HepG2 (cell line): ENCODE measurements around the gene PRKN. TPM values are rescaled to one million over a fixed set of nuclear protein-coding genes. Genes with fewer than 3 reads are reported as not detected.
"Not testable (repeated sequence)": the region's sequence is repeated elsewhere in the genome, so short reads cannot be mapped to it uniquely, and the experiment has no call there.

Experiments
- ATAC-seq: fragments of 200-7000 bp; cut with Tn5 transposase; 3 replicates; pipeline ENCODE4 v1.9.1; 2020; ENCODE audit warnings: mild to moderate bottlenecking, moderate library complexity
- BruUV-seq: library from RNA; stranded (reverse); fragments of 400-500 nt; replicated peaks from 2 replicates; lab custom pipeline; 2021; lab: Mats Ljungman, UMichigan
- CTCF ChIA-PET: fragments of 300-600 bp; formaldehyde crosslinking; extraction: SDS; loops from one replicate; lab custom pipeline; 2021; ENCODE audit warnings: low total read pairs, inconsistent platforms, low intra/inter-chr PET ratio; lab: Yijun Ruan, JAX
- POLR2A ChIA-PET: fragments of 350-600 bp; sonication (Branson Sonifier 250); formaldehyde crosslinking; loops from one replicate; lab custom pipeline; 2020; ENCODE audit warnings: antibody characterized with exemption, inconsistent platforms; lab: Yijun Ruan, JAX
- DNase-seq: peaks from one replicate; pipeline ENCODE4 v3.0.0-alpha.2; 2015; ENCODE audit warnings: low spot score
- FAIRE-seq: peaks from 3 replicates; lab custom pipeline; 2011; peaks lifted over from hg19 to GRCh38; lab: Jason Lieb, UNC
- H2AFZ ChIP-seq: one replicate; pipeline ENCODE4 v1.6.1; 2011; ENCODE audit warnings: low read length, inconsistent platforms
- H3K27ac ChIP-seq: fragments of 300-600 bp; 3 replicates; pipeline ENCODE4 v1.8.0; 2011; ENCODE audit warnings: mixed run types, mild to moderate bottlenecking, mixed read lengths, low read length, inconsistent platforms; ENCODE audit not compliant: insufficient read depth; ENCODE audit errors: extremely low read length
- H3K27me3 ChIP-seq, 2 experiments: fragments of 200-600 bp in 1 of 2; 2 replicates in 1 of 2; 3 replicates in 1 of 2; pipeline versions ENCODE4 v1.6.0 to v1.8.0; 2011; ENCODE audit warnings: low read length in 2 of 2, mild to moderate bottlenecking in 2 of 2, moderate library complexity in 2 of 2, inconsistent platforms in 1 of 2; ENCODE audit not compliant: insufficient read depth in 2 of 2, control insufficient read depth in 1 of 2
- H3K36me3 ChIP-seq, 2 experiments: fragments of 200-600 bp in 1 of 2; replicated peaks in 1 of 2; 2 replicates in 1 of 2; 3 replicates in 1 of 2; pipeline versions ENCODE4 v1.5.1 to v1.8.0; 2011; ENCODE audit warnings: low read length in 2 of 2, inconsistent platforms in 1 of 2; ENCODE audit not compliant: insufficient read depth in 2 of 2, control insufficient read depth in 1 of 2
- H3K4me1 ChIP-seq: 2 replicates; pipeline ENCODE4 v1.5.1; 2012; ENCODE audit warnings: low read length, inconsistent platforms; ENCODE audit not compliant: insufficient read depth
- H3K4me2 ChIP-seq: 2 replicates; pipeline ENCODE4 v1.6.0; 2011; ENCODE audit warnings: low read depth, low read length, inconsistent platforms
- H3K4me3 ChIP-seq, 3 experiments: fragments of 200-600 bp in 1 of 3; sonication (generic), shearing (Covaris generic) in 1 of 3; replicated peaks in 1 of 3; 2 replicates each; pipeline ENCODE4 v1.5.1; 2011 to 2016; ENCODE audit warnings: low read length in 3 of 3, inconsistent platforms in 2 of 3, low read depth in 2 of 3, mild to moderate bottlenecking in 2 of 3, control low read depth in 1 of 3, mixed read lengths in 1 of 3; ENCODE audit not compliant: insufficient read depth in 1 of 3
- H3K79me2 ChIP-seq: one replicate; pipeline ENCODE4 v1.6.1; 2011; ENCODE audit warnings: low read length, inconsistent platforms; ENCODE audit not compliant: insufficient read depth
- H3K9ac ChIP-seq: 2 replicates; pipeline ENCODE4 v1.6.0; 2011; ENCODE audit warnings: mild to moderate bottlenecking, low read depth, low read length, inconsistent platforms; ENCODE audit not compliant: insufficient read depth
- H3K9me3 ChIP-seq: 2 replicates; pipeline ENCODE4 v1.5.1; 2012; ENCODE audit warnings: mild to moderate bottlenecking, low read length
- H4K20me1 ChIP-seq: 2 replicates; pipeline ENCODE4 v1.6.0; 2011; ENCODE audit warnings: inconsistent platforms, mild to moderate bottlenecking, low read length, moderate library complexity; ENCODE audit not compliant: insufficient read depth
- JUNB ChIP-seq: sonication (generic); formaldehyde crosslinking; IDR thresholded peaks from 2 replicates; pipeline ENCODE4 v1.8.0; 2022; ENCODE audit warnings: missing genetic modification reagents, mild to moderate bottlenecking, borderline replicate concordance
- WGBS: methylation state at CpG from one replicate; pipeline ENCODE4 v1.1.6; 2017; ENCODE audit warnings: low lambda C conversion rate; 5-methylcytosine and 5-hydroxymethylcytosine counted together
- in situ Hi-C: cut with HindIII; loops from 2 replicates; pipeline ENCODE4 v1.10.0; 2017; ENCODE audit warnings: low pct_unique_long_range_greater_than_20kb; ENCODE audit not compliant: extremely low pct_ligation_motif_present
- intact Hi-C: fragments of 100-400 bp; cut with micrococcal nuclease; formaldehyde crosslinking; loops from one replicate; pipeline ENCODE4 v1.10.0; 2022; ENCODE audit not compliant: unreplicated experiment
- polyA plus RNA-seq, 8 experiments: library from polyadenylated mRNA; depleted of rRNA in 3 of 8; stranded (reverse) in 7 of 8; unstranded in 1 of 8; fragments of >200 nt; fragmentation: Illumina TruSeq in 4 of 8; extraction: Trizol in 4 of 8; gene quantifications; 2 replicates each; pipeline versions ENCODE4 v1.2.1 to v1.2.3, GENCODE V29; 2011 to 2016; ENCODE audit warnings: low read depth in 4 of 8, missing spikeins in 1 of 8, mixed read lengths in 1 of 8; ENCODE audit not compliant: insufficient read depth in 1 of 8
- total RNA-seq, 5 experiments: library from RNA; depleted of rRNA; stranded (reverse); fragments of >200 nt; fragmentation: Illumina TruSeq; extraction: Trizol; gene quantifications; 2 replicates each; pipeline ENCODE4 v1.2.3, GENCODE V29; 2016; ENCODE audit warnings: low read depth in 1 of 5

Gene PRKN
- total and polyA plus RNA-seq, 2 of the 13 experiments (the other 11 are each of a cell fraction or from before 2014, with no cell fraction given): 0.31 to 0.44 TPM

GRCh38 chr6:161315246-161315917 is 1412.2 kb downstream of the PRKN start:
- H3K4me3 ChIP-seq, H3K9ac ChIP-seq, FAIRE-seq, H3K27me3 ChIP-seq, H2AFZ ChIP-seq, H4K20me1 ChIP-seq, ATAC-seq, H3K27ac ChIP-seq, intact Hi-C loops, H3K79me2 ChIP-seq, H3K36me3 ChIP-seq, H3K9me3 ChIP-seq, POLR2A ChIA-PET, in situ Hi-C loops, BruUV-seq, DNase-seq, CTCF ChIA-PET, H3K4me2 ChIP-seq: not testable (repeated sequence)
- 56% methylated on average over 15 of the region's 15 CpGs for WGBS
- TF ChIP-seq JUNB (CRISPR knock-in tag): 0 out of 2 replicates have a peak, but pooled peaks have one; percentile 31
- peaks cover 13% of the 10 kb centered on the region; the same call in 1 of the 2 replicates for H3K4me1 ChIP-seq

- peaks cover 13% of the 10 kb centered on the region; the same call in 1 of the 2 replicates for H3K4me1 ChIP-seq
- ATAC-seq, FAIRE-seq, H2AFZ ChIP-seq, H3K9me3 ChIP-seq, H3K27me3 ChIP-seq, CTCF ChIA-PET, intact Hi-C loops, H3K27ac ChIP-seq, POLR2A ChIA-PET, H3K4me2 ChIP-seq, DNase-seq, H4K20me1 ChIP-seq, H3K9ac ChIP-seq, BruUV-seq, H3K4me3 ChIP-seq, H3K36me3 ChIP-seq, in situ Hi-C loops, H3K79me2 ChIP-seq: not testable (repeated sequence)
- WGBS: 55% methylated on average over 19 of the region's 20 CpGs
Measured at GRCh38 chr6:161314541-161315245, 1412.9 kb downstream of the PRKN start.
